ENCODE measurements around the gene CNIH3.

DNA sequence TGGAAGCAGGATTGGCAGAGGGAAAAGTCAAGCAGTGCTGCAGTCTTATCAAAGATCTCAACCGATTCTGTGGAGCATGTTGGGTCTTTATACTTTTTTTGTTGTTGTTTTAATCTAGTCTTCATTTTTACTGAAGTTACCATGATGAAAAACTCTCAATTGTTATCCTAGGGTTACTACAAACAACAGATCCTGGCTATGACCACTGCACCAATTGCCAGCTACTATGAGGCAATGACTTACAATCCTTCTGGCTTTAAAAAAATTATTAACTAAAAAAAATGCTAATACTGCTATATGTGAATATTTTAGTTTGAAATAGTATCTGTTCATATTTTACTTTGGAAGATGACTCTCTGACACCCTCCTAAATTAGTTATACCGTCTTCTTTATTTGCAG, 145.9 kb downstream of the CNIH3 start:
- TF ChIP-seq FOS (IDR thresholded peaks at IDR 0.05; ENCODE audit: borderline replicate concordance, insufficient read depth, low read length) = no peak
- TF ChIP-seq, protein P1, sequence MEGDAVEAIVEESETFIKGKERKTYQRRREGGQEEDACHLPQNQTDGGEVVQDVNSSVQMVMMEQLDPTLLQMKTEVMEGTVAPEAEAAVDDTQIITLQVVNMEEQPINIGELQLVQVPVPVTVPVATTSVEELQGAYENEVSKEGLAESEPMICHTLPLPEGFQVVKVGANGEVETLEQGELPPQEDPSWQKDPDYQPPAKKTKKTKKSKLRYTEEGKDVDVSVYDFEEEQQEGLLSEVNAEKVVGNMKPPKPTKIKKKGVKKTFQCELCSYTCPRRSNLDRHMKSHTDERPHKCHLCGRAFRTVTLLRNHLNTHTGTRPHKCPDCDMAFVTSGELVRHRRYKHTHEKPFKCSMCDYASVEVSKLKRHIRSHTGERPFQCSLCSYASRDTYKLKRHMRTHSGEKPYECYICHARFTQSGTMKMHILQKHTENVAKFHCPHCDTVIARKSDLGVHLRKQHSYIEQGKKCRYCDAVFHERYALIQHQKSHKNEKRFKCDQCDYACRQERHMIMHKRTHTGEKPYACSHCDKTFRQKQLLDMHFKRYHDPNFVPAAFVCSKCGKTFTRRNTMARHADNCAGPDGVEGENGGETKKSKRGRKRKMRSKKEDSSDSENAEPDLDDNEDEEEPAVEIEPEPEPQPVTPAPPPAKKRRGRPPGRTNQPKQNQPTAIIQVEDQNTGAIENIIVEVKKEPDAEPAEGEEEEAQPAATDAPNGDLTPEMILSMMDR (IDR thresholded peaks at IDR 0.05; ENCODE audit: extremely low read depth in 1 of 2, insufficient read depth in 1 of 2, low read depth in 1 of 2, low read length in 2 of 2) = no peak
- no peak for TF ChIP-seq EZH2 (IDR thresholded peaks at IDR 0.05; ENCODE audit: borderline replicate concordance, low read depth, low read length, severe bottlenecking)
- TF ChIP-seq MYC (IDR thresholded peaks at IDR 0.05; ENCODE audit: low read depth, low read length) = no peak
- TF ChIP-seq, protein P2, sequence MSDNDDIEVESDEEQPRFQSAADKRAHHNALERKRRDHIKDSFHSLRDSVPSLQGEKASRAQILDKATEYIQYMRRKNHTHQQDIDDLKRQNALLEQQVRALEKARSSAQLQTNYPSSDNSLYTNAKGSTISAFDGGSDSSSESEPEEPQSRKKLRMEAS (IDR thresholded peaks at IDR 0.05; ENCODE audit: insufficient read depth, insufficient read length) = no peak
- no peak for TF ChIP-seq POLR2AphosphoS5 (IDR thresholded peaks at IDR 0.05; ENCODE audit: insufficient read depth, low read depth, low read length)
- no peak for TF ChIP-seq POLR2A (IDR thresholded peaks at IDR 0.05; ENCODE audit: low read depth, low read length)
- TF ChIP-seq GATA2 (IDR thresholded peaks at IDR 0.05; ENCODE audit: insufficient read depth, insufficient read length, low read depth, low read length) = no peak

All from endothelial cell of umbilical vein (primary cell).